Lower leg skin (tissue), 3 donors: ENCODE data around the gene SLC2A5.

Experiments used
- CTCF ChIP-seq, 3 donors: fragments of 450-650 bp; IDR thresholded peaks; one replicate each; pipeline ENCODE4 v1.5.1; 2016; ENCODE audit warnings: antibody characterized with exemption in 3 of 3, mild to moderate bottlenecking in 3 of 3, moderate library complexity in 2 of 3
- POLR2A ChIP-seq, 2 donors: fragments of 450-650 bp; IDR thresholded peaks; one replicate each; pipeline ENCODE4 v1.6.1; 2016 to 2017; ENCODE audit warnings: antibody characterized with exemption in 2 of 2, mild to moderate bottlenecking in 1 of 2, moderate library complexity in 1 of 2

- TF ChIP-seq CTCF (IDR thresholded peaks at IDR 0.05): no peak
- TF ChIP-seq POLR2A (IDR thresholded peaks at IDR 0.05): no peak
Observed at GRCh38 chr1:9038881-9039760, 30.3 kb downstream of the SLC2A5 start.
